ENCODE results near the gene CDH3.
"Not testable (repeated sequence)": the region's sequence is repeated elsewhere in the genome, so short reads cannot be mapped to it uniquely, and the experiment has no call there.

Gene CDH3

DNA sequence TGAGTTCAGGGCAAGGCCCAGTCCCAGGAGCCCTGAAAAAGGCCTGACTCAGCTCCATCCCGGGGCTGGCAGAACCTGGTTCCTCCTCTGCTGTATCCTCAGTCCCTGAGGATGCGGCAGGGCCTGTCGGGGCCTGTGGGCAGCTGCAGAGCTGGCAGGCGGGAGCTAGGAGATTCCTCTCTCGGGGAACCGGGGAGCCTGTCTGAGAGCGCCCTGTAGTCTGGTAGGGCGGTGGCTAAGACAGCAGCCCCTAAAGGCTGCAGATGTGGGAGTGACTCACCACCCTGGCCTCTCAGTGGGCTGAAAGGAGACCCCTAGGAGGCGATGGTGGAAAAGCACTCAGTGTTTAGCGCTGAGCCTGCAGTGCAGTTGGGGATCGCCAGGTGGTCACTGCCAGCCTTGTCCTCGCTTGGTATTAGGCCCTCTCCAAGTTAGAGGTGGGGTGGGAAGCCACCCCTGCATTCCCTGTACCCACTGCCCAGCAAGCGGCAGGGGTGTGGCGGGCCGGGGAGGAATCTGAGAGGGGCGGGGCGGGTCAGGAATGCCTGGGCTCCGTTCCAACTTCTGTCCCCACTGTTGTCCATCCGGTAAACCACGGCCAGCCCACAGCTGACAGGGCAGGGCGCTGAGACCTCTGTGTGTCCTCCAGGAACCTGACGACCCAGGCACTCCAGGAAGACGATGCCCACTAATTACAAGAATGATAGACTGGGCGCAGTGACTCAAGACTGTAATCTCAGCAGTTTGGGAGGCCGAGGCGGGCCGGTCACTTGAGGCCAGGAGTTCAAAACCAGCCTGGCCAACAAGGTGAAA lies 62.4 kb downstream of the CDH3 start:
- DNase-seq, result no peak

DNA sequence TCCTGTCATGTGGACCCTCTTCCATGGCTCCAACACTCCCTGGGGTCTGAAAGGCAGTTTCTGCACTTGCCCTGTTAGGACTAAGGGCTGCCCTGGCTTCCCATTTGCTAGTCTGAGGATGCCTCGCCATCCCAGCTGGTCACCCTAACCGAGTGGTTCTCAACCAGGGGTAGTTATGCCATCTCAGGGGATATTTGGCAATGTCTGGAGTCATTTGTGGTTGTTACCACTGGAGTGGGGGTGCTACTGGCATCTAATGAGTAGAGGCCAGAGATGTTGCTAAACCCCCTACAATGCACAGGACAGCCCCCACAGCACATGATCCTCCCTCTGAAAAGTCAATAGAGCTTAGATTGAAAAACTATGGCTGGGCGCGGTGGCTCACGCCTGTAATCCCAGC lies 65.1 kb downstream of the CDH3 start:
- DNase-seq, result no peak

DNA sequence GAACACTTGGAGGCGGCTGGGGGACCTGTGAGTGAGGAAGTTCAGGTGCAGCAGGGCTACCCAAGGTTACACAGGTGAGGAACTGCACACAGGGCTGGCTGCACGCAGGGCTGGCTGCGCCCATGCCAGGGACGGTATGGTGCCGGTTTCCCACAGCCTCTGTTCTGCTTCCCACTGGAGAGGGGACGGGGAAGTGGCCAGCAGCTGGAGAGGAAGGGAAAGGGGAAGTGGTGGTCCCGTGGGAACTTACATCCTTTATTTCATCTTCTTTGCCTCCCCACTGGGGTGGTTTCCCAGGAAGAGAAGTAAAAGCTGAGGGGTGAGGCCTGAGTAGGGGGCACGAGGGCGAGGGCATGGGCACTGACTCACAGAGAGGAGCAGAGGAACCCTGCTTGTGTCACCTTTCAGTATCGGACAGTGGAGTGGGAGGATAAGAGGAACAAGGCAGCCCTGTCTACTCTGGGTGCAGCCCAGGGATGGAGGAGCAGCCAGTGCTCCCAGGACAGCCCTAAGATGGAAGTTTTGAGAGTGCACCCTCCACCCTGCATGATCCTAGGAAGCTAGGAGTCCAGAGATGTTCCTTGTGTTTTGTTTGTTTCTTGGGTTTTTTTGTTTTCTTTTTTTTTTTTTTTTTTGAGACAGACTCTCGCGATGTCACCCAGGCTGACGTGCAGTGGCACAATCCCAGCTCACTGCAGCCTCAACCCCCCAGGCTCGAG lies 66.5 kb downstream of the CDH3 start:
- DNase-seq, result no peak

DNA sequence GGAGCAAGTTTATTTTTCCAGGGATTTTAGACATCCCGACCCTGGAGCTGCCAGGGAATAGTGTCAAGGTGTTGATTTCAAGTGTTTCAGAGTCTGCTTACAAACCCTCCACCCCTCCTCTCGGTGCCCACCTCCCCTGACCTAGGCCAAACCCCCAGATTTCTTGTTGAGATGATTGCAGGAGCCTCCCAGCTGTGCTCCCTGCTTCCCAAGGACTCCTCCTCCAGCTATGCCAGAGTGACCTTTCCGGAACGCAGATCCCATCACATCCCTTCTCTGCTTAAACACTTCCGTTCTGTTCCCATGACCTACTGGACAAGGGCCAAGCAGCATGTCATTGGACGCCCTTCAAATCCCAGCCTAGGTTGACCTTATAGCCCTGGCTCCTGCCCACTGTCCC lies 68.3 kb downstream of the CDH3 start:
- no peak for DNase-seq

DNA sequence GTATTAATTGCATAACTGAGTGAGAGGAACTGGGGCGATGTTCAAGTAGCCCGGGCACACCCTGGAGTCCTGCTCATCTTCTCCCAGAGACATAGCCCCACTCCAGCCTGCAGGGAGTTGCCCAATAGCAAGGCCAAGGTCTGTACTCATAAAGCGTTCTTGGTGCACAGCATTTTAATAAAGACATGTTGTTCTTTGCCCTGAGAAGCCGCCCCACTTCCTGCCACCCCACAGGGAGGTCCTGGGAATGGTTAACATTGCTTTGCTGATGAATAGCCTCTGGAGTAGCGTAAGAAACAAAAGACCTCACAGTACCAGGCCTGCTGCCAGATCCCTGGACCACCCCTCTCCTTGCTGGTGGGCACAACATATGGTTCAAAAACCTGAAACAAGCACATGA lies 70.4 kb downstream of the CDH3 start:
- no peak for DNase-seq

DNA sequence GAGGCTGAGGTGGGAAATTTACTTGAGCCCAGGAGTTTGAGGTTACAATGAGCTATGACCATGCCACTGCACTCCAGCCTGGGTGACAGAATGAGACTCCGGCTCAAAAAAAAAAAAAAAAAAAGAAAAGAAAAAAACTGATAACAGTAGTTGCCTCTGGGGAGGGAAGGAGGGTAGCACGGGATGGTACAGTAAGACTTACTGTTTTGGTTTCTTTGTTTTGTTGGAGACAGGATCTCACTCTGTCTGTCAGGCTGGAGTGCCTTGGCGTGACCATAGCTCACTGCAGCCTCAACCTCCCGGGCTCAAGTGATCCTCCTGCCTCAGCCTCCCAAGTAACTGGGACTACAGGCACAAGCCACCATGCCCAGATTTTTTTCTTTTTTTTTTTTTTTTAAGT lies 71.4 kb downstream of the CDH3 start:
- not testable (repeated sequence) for DNase-seq

DNA sequence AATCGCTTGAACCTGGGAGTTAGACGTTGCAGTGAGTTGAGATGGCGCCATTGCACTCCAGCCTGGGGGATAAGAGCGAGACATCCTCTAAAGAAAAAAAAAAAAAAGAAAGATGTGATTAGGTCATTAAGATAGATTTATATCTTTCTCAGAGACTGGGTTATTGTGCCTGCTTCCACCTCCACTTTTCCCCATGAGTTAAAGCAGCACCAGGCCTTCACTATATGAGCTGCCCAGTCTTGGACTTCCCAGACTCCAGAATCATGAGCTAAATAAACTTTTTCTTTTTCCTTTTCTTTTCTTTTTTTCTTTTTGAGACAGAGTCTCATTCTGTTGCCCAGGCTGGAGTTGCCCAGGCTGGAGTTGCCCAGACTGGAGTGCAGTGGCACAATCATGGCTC lies 72.6 kb downstream of the CDH3 start:
- no peak for DNase-seq

DNA sequence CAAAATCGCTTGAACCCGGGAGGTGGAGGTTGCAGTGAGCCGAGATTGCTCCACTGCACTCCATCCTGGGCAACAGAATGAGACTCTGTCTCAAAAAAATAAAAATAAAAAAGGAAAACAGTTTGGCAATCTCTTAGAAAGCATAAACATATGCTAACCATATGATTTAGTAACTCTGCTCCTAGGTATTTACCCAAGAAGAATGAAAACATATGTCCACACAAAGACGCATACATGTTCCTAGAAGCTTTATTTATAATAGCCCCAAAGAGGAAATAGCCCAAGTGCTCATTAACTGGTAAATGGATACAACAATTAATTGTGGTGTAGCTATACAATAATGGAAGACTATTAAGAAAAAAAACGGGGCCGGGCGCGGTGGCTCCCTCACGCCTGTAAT lies 73.5 kb downstream of the CDH3 start:
- no peak for DNase-seq

DNA sequence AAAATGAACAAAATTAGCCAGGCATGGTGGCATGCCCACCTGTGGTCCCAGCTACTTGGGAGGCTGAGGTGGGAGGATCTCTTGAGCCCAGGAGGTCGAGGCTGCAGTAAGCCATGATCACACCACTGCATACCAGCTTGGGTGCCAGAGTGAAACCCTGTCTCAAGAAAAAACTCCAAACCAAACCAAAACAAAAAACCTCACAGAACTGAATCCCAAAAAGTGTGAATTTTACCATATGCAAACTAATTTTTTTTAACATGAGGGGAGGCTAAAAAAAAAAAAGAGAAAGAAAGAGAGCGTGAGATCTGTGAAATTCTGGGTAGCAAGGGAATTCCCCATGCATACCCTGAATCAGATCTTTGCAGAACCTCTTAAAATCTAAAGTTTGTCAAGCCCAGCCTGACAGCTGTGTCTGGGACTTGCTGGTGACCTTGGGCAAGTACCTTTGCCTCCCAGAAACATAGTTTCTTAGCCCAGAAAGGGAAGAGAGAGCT lies 74.9 kb downstream of the CDH3 start:
- no peak for DNase-seq

DNA sequence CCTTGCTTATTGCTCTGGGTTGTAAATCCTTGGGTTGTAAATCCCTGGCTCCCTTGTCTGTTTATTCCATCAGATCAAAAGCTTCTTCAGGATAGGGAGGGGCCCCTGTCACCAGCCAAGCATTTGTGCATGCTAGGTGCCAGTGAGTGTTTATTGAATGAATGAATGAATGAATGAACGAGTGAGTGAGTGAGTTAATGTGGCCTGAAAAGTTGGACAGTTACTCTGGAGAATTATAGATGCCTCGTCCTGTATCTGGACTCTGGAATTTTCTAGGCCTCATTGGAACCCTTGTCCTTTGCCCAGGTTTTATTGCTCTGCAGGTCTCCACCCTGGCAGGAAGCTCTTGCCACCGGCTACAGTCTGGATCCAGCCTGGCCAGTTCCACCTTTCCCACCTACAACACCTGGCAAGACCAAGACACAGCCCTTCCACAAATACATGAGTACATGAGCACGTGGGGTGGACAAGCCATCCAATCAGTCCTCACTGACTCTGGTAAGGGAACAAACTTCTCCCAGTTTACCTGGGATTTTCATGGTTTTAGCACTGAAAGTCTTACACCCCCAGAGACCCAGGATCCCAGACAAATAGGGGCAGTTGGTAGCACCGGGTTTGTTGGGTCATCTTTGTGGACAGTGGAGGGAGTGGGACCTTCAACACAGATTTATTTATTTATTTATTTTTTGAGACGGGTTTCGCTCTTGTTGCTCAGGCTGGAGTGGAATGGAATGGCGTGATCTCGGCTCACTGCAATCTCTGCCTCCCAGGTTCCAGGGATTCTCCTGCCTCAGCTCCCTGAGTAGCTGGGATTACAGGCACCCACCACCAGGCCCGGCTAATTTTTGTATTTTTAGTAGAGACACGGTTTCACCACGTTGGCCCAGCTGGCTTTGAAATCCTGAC lies 77.3 kb downstream of the CDH3 start:
- DNase-seq, result no peak

DNA sequence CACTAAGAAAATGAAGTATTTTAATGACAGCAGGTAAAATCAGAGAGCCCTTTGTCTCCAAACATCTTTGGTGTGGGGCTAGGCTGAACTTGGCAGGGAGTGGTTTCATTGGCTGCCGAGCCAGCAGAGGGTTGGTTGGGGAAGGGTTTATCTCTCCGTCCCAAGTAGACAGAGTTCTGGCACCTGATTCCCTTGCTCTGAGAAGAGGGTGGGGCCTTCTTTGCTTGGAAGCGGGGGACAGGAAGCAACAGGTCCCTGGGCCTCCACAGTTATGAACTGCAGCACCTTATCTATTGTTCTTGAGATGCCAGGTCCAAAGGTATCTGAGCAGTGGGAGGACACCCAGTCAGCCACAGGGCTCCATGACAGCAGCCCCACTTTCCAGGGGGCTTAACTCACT lies 79.7 kb downstream of the CDH3 start:
- DNase-seq, result no peak

DNA sequence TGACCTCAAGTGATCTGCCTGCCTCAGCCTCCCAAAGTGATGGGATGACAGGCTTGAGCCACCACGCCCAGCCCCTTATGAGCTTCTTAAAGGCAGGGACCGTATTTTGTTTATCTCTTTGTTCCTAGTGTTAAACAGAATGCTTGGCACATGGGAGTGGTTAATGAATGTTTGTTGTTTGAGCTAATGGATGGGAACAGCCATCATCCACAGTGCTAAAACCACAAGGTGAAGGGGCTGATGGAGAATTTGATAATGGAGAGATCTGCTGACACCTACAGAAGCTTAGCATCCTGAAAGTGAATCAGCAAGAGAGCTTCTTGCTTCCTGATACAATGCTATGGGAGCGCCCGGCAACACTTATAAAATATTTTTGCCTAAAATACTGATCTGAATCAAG lies 83.4 kb downstream of the CDH3 start:
- no peak for DNase-seq

DNA sequence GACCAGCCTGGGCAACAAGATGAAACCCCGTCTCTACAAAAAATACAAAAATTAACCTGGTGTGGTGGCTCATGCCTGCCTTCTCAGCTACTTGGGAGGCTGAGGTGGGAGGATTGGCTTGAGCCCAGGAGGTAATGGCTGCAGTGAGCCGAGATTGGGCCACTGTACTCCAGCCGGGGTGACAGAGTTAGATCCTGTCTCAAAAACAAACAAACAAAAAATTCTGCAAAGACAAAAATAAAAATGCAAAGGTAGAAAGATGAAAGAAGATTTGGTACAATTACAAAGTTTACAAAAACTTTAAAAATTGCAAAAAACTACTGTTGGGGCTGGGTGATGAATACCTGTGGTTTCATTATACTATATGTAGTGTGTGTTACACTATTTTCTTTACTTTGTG lies 86.5 kb downstream of the CDH3 start:
- DNase-seq, result no peak

DNA sequence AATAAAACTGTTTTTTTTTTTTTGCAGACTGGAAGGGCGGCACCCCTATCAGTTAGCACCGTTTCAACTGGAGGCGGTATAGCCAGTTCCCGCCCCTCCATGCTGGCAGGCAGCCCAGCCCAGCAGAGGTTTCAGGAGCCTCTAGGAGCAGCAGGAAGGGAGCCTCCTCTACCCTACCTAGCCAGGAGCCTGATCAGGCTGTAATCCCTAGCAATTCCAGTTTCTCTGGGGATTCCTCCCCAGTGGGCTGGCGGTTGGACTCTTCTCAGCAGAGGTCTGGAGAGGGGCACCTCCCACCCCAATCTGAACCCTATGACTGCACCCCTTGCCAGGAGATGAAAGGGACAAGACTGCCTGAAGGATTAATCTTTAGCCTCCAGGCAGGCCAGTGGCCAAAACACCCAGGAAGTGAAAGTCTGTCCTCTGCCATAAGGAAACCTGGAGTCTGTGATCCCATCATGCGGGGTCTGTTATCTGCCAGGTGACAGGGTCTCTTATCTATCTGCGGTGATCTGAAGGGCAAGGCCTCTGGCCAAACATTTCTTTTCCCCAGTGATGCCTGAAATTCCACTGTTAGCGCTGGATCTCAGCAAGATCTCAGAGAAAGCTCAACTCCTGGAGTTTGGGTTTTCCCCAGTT lies 87.1 kb downstream of the CDH3 start:
- no peak for DNase-seq

DNA sequence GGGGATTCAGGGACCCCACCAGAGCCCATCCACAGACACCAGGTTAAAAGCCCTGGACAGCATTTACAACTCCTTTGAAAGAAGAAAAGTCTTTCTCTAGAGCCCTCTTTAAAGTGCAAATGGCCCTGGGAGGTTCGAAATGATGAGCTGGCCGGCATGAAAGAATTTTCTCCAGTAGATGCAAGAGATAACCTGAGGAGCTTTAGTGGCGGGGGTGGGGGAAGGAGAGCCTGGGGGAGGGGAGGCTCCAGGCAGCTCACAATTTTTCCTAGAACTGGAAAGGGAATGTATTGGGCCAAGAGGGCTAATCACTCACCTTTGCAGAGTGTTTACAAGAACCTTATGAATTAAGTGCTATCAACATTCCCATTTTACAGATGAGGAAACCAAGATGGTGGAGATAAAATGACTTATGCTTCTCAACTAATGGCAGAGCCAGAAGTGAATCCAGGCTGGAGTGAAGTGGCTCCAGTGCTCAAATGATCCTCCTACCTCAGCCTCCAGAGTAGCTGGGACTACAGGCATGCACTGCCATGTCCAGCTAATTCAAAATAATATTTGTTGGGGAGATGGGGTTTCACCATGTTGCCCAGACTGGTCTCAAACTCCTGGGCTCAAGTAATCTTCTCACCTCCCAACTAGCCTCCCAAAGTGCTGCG lies 87.8 kb downstream of the CDH3 start:
- DNase-seq, result no peak

DNA sequence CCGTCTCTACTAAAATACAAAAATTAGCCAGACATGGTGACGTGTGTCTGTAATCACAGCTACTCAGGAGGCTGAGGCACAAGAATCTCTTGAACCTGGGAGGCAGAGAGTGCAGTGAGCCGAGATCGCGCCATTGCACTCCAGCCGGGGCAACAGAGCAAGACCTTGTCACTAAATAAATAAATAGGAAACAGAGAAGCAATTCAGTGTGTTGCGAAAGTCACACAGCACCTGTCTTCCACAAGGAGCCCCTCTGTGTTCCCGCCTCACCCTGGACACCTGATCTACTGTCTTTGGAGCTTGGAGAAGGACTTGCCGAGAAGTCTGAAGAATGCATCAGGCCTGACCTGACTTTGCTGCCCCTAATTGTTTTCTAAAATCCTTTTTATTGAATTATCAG lies 88.5 kb downstream of the CDH3 start:
- no peak for DNase-seq

DNA sequence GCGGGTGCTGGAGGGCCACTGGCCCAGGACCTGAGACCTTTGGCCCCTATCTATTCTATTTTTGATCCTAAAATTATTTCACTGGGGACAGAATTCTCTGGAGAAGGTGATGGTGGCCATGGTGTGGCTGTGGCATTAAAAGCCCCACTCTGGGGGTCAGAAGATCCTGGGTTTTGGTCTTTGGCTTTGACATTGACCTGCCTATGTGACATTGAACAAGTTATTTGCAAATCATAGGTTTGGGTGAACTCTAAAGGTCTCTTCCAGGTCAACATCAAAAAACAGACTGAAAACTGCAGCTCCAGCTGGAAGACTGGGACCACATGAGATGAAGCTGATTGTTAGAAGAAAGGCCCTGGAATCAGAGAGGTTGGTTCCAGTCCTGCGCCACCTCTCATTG lies 89.7 kb downstream of the CDH3 start:
- no peak for DNase-seq

DNA sequence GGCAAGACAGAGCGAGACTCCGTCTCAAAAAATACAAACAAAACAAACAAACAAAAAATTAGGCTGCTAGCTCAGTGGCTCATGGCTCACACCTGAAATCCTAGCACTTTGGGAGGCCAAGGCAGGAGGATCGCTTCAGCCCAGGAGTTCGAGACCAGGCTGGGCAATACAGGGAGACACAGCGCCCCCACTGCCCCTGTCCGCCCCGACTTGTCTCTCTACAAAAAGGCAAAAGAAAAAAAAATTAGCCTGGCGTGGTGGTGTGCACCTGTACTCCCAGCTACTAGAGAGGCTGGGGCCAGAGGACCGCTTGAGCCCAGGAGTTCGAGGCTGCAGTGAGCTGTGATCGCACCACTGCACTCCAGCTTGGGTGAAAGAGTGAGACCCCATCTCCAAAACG lies 91.5 kb downstream of the CDH3 start:
- DNase-seq, result no peak

DNA sequence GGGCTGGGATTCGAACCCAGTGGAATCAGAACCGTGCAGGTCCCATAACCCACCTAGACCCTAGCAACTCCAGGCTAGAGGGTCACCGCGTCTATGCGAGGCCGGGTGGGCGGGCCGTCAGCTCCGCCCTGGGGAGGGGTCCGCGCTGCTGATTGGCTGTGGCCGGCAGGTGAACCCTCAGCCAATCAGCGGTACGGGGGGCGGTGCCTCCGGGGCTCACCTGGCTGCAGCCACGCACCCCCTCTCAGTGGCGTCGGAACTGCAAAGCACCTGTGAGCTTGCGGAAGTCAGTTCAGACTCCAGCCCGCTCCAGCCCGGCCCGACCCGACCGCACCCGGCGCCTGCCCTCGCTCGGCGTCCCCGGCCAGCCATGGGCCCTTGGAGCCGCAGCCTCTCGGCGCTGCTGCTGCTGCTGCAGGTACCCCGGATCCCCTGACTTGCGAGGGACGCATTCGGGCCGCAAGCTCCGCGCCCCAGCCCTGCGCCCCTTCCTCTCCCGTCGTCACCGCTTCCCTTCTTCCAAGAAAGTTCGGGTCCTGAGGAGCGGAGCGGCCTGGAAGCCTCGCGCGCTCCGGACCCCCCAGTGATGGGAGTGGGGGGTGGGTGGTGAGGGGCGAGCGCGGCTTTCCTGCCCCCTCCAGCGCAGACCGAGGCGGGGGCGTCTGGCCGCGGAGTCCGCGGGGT lies 92.1 kb downstream of the CDH3 start, which contains the start of gene CDH1:
CDH1 (plus strand) TSS at position 247 of the 684 bp plus-strand sequence; CDS start at position 371, 124 bp downstream.
- peak in 1 of 2 donors; percentile 26 for DNase-seq

DNA sequence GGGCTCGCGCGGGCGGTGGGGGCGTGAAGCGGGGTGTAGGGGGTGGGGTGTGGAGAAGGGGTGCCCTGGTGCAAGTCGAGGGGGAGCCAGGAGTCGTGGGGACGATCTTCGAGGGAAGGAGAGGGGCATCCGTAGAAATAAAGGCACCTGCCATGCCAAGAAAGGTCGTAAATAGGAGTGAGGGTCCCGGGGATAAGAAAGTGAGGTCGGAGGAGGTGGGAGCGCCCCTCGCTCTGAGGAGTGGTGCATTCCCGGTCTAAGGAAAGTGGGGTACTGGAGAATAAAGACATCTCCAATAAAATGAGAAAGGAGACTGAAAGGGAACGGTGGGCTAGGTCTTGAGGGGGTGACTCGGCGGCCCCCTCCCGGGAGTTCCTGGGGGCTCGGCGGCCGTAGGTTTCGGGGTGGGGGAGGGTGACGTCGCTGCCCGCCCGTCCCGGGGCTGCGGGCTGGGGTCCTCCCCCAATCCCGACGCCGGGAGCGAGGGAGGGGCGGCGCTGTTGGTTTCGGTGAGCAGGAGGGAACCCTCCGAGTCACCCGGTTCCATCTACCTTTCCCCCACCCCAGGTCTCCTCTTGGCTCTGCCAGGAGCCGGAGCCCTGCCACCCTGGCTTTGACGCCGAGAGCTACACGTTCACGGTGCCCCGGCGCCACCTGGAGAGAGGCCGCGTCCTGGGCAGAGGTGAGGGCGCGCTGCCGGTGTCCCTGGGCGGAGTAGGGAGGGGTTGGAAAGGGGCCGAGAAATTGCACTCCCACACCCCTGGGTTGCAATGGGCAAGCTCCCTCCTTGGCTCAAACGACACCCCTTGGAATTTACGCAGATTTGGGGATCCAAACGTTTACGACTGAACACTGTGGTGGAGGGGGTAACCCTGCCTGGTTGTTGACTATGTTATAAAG lies 92.9 kb downstream of the CDH3 start:
- no peak for DNase-seq
